ENCODE data around the gene ALG11.
"Not testable (repeated sequence)": the region's sequence is repeated elsewhere in the genome, so short reads cannot be mapped to it uniquely, and the experiment has no call there.

The ALG11 gene

DNA sequence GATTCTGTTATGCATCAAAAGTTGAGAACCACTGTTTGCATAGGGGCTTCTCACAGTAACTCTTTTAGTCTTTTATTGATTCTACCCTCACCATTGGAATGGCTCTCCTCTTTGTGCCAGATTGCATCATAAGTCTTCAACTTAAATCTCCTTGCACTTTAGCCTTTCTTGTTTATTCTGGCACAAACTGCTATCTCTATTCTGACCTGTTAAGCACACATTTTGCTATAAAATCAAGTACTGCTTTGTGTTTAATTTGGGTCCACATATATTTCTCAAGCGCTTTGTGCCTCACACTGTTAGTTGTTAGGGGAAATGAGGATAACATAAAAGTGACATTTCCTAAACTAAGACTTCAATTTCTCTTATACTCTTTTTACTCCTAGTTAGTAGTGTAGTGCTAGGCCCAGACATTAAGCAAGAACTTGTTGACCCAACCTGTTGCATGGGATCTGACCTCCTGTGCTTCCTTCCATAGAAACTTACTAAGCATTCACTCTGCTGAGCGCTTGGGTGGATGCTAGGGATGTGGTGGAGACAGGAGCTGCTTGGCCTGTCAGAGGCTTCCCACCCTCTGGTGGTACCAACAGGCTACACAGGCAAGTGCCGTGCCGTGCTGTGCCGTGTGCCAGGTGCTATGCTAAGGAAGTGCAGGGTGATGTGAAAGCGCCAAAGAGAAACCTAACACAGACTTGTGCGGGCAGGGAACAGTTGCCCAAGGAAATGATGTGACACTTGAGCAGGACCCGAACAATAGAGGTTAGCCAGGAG is 13.5 kb downstream of the ALG11 start:
- in situ Hi-C loops (cut with MboI; ENCODE audit: low sequenced_read_pairs), result no loop called here

DNA sequence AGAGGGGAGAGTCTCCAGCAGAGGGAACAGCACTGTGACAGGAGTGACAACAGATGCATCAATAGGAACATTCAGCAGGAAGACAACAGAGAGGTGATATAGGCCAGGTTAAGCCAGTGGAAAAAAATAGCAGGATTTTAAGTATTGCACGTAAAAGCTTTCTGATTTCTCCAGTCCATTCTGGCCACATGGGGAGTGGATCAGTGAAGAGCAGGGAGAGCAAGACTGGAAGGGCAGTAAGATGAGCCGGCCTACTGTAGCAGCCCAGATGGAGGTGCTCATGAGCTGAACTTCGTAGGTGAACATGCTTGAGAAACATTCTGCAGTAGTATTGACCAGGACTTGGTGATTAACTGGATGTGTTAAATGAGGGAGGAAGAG is 14.0 kb downstream of the ALG11 start:
- in situ Hi-C loops (cut with MboI; ENCODE audit: low sequenced_read_pairs), result no loop called here

DNA sequence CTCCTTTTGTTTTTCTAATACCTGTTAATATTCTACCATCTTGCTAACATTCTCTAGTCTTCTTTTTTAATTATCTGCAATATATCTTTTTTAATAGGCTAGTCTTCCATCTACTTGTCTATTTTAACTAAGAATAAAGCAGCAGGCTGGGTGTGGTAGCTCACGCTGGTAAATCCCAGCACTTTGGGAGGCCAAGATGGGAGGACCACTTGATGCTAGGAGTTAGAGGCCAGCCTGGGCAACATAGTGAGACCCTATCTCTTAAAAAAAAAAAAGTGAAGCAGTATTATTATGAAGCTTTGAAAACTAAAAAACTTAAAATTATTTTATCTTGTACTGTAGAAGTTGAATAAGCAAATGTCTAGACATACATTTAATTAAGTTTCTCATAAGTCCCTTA is 15.6 kb downstream of the ALG11 start:
- in situ Hi-C loops (cut with MboI; ENCODE audit: low sequenced_read_pairs), result no loop called here

DNA sequence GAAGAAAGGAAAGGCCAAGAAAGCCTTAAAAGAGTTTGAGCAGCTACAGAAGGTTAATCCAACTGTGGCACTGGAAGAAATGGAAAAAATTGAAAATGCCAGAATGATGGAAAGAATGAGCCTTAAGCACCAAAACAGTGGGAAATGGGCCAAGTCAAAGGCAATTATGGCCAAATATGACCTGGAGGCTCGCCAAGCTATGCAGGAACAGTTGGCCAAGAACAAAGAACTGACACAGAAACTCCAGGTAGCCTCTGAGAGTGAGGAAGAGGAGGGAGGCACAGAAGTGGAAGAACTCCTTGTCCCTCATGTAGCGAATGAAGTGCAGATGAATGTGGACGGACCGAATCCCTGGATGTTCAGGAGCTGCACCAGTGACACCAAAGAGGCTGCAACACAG is 17.4 kb downstream of the ALG11 start:
- in situ Hi-C loops (cut with MboI; ENCODE audit: low sequenced_read_pairs), result no loop called here

DNA sequence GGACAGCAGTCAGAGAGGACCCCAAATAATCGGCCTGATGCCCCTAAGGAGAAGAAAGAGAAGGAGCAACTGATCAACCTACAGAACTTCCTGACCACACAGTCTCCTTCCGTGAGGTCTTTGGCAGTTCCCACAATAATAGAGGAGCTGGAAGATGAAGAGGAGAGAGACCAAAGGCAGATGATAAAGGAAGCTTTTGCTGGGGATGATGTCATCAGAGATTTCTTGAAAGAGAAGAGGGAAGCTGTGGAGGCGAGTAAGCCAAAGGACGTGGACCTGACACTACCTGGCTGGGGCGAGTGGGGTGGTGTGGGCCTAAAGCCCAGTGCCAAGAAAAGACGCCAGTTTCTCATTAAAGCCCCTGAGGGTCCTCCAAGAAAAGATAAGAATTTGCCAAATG is 18.2 kb downstream of the ALG11 start:
- in situ Hi-C loops (cut with MboI; ENCODE audit: low sequenced_read_pairs), result not testable (repeated sequence)

GRCh38 chr13:52033039-52033438 is 20.8 kb downstream of the ALG11 start:
- in situ Hi-C loops (cut with MboI; ENCODE audit: low sequenced_read_pairs), result no loop called here

GRCh38 chr13:52034616-52035226 is 22.5 kb downstream of the ALG11 start:
- in situ Hi-C loops (cut with MboI; ENCODE audit: low sequenced_read_pairs), result no loop called here

DNA sequence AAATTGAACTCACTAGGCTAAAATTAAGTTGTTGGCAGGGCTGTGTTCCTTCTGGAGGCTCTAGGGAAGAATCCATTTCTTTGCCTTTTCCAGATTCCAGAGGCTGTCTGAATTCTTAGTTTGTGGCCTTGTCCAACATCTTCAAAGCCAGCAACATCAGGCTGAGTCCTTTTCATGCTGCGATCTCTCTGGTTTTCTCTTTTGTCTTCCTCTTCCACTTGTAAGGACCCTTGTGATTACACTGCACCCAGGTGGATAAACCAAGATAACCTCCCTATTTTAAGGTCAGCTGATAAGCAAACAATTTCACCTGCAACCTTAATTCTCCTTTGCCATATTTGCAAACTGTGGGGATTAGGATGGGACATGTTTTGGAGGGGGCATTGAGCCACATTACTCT is 23.8 kb downstream of the ALG11 start:
- in situ Hi-C loops (cut with MboI; ENCODE audit: low sequenced_read_pairs), result no loop called here

GRCh38 chr13:52043675-52044074 is 31.5 kb downstream of the ALG11 start:
- in situ Hi-C loops (cut with MboI; ENCODE audit: low sequenced_read_pairs), result no loop called here

- in situ Hi-C loops (cut with MboI; ENCODE audit: low sequenced_read_pairs), result no loop called here
Observed at GRCh38 chr13:52047463-52047862, 35.3 kb downstream of the ALG11 start.

DNA sequence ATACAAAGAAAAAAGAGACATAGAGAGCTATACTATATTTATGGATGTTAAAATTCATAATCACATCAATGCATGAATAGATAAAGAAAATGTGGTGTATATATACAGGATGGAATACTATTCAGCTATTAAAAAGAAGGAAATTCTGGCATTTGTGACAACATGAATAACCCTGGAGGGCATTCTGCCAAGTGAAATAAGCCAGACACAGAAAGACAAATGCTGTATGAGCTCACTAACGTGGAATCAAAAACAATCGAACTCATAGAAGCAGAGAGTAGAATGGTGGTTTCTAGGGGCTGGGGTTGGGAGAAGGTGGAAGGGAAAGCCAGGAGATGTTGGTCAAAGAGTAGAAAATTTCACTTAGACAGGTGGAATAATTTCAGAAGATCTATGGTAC is 36.3 kb downstream of the ALG11 start:
- in situ Hi-C loops (cut with MboI; ENCODE audit: low sequenced_read_pairs), result no loop called here

DNA sequence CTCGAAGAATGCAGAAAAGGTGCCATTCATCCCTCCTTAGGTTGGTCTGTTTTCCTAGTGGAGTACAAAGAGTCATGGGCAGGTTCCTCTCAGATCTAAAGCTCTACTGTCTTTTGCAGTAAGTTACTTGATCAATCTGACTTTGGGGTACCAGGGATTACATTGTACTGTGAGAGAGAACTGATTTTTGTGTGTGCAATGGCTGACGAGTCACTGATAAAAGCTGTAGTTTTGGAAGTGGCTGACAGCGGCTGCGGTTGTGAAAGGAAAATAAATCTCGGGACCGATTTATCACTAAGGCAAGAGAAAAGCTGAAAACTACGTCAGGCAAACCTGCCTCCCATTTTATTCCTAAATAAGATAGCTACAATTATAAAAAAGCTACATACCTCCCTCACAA is 39.2 kb downstream of the ALG11 start:
- in situ Hi-C loops (cut with MboI; ENCODE audit: low sequenced_read_pairs), result no loop called here

- in situ Hi-C loops (cut with MboI; ENCODE audit: low sequenced_read_pairs), result no loop called here
Observed at GRCh38 chr13:52053460-52053859, 41.3 kb downstream of the ALG11 start.

GRCh38 chr13:52061064-52061463 is 48.9 kb downstream of the ALG11 start:
- in situ Hi-C loops (cut with MboI; ENCODE audit: low sequenced_read_pairs), result not testable (repeated sequence)

- in situ Hi-C loops (cut with MboI; ENCODE audit: low sequenced_read_pairs), result no loop called here
Observed at GRCh38 chr13:52061587-52061986, 49.4 kb downstream of the ALG11 start.

GRCh38 chr13:52067237-52067636 is 55.0 kb downstream of the ALG11 start:
- in situ Hi-C loops (cut with MboI; ENCODE audit: low sequenced_read_pairs), result no loop called here

GRCh38 chr13:52070929-52071523 is 58.8 kb downstream of the ALG11 start:
- in situ Hi-C loops (cut with MboI; ENCODE audit: low sequenced_read_pairs), result no loop called here

All from HL-60/S4 (cell line).